ENCODE data around the gene CEP85L. TPM values are rescaled to one million over a fixed set of nuclear protein-coding genes. Genes with fewer than 3 reads are reported as not detected.

Gene CEP85L
- 12.8 and 18.3 TPM in 2 replicates for total RNA-seq

GRCh38 chr6:118651282-118652050 is at the start of gene CEP85L:
CEP85L (minus strand) TSS chr6:118651591; CDS start chr6:118651269, 322 bp downstream.

DNA sequence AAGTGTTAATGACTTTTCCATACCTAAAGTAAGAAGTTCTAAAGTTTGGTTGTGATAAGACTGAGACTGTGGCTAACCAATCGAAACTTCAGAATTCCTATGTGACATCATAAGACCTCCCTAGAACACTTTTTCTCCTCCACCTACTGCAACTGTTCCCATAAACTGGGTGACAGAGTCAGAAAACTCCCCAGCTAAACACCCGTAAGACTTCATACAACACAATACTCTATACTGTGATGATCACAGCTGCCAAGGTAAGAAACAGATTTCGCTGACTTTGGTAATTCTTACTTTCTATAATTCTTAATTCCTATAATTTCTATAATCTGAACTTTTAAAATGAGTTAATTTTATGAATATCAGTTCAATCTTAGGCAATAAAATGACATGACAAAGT is 103.3 kb downstream of the CEP85L start, which contains the start of gene PLN:
TSS of gene PLN (plus strand) at position 161 of the 400 bp plus-strand sequence. CDS start 10,626 bp downstream, outside the sequence.

Other genes starting within 250 kb of the CEP85L start
- 0.19 and 3.1 TPM in 2 replicates for gene PLN, start 103.3 kb downstream of the CEP85L start, total RNA-seq
- 11.8 and 15.9 TPM in 2 replicates for gene ASF1A, start 242.6 kb upstream of the CEP85L start, total RNA-seq